Common myeloid progenitor, CD34-positive (primary cell): Measurements from ENCODE around the gene EFNA4.

Experiments
- CTCF ChIA-PET: fragments of 350-600 bp; sonication (Branson Sonifier 250); formaldehyde crosslinking; loops from one replicate; lab custom pipeline; 2021; ENCODE audit warnings: antibody characterized with exemption; lab: Charles Lee
- POLR2A ChIA-PET: fragments of 350-600 bp; sonication (Branson Sonifier 250); formaldehyde crosslinking; loops from one replicate; lab custom pipeline; 2021; ENCODE audit warnings: antibody characterized with exemption; lab: Charles Lee
- DNase-seq, 3 donors: peaks; one replicate each; pipeline versions ENCODE4 v3.0.0 to v3.0.0-alpha.2; 2013
- H3K27ac ChIP-seq, 2 experiments: 1 replicate in 1 of 2; 2 replicates in 1 of 2; pipeline ENCODE4 v1.7.0; 2013; ENCODE audit warnings: inconsistent platforms in 2 of 2, low read length in 2 of 2, mild to moderate bottlenecking in 2 of 2, low read depth in 1 of 2, moderate library complexity in 1 of 2; ENCODE audit not compliant: severe bottlenecking in 2 of 2, insufficient read depth in 1 of 2, poor library complexity in 1 of 2
- H3K27me3 ChIP-seq, 5 experiments: replicated peaks in 2 of 5; 1 replicate in 3 of 5; 2 replicates in 2 of 5; pipeline versions ENCODE4 v1.6.1 to v1.7.0; 2013; ENCODE audit warnings: low read length in 4 of 5, mild to moderate bottlenecking in 2 of 5, moderate library complexity in 2 of 5, inconsistent platforms in 1 of 5; ENCODE audit not compliant: insufficient read depth in 5 of 5, control insufficient read depth in 4 of 5
- H3K36me3 ChIP-seq, 4 experiments: 1 replicate in 2 of 4; 2 replicates in 2 of 4; pipeline versions ENCODE4 v1.6.1 to v1.7.0; 2013; ENCODE audit warnings: low read length in 3 of 4, control low read depth in 1 of 4, mild to moderate bottlenecking in 1 of 4; ENCODE audit not compliant: control insufficient read depth in 4 of 4, insufficient read depth in 4 of 4
- H3K4me1 ChIP-seq, 4 experiments: 1 replicate in 3 of 4; 2 replicates in 1 of 4; pipeline versions ENCODE4 v1.6.1 to v1.7.1; 2013; ENCODE audit warnings: low read length in 3 of 4, mild to moderate bottlenecking in 3 of 4, control low read depth in 1 of 4, inconsistent platforms in 1 of 4, moderate library complexity in 1 of 4; ENCODE audit not compliant: control insufficient read depth in 4 of 4, insufficient read depth in 4 of 4; ENCODE audit errors: control extremely low read depth in 1 of 4
- H3K4me3 ChIP-seq, 7 experiments: 1 replicate in 4 of 7; 2 replicates in 3 of 7; pipeline versions ENCODE4 v1.5.1 to v1.7.0; 2013; ENCODE audit warnings: mild to moderate bottlenecking in 7 of 7, low read length in 6 of 7, moderate library complexity in 6 of 7, inconsistent platforms in 2 of 7, low read depth in 2 of 7, control low read depth in 1 of 7; ENCODE audit not compliant: insufficient read depth in 4 of 7, control insufficient read depth in 1 of 7; ENCODE audit errors: extremely low read depth in 1 of 7
- H3K9me3 ChIP-seq, 5 experiments: 1 replicate in 4 of 5; 2 replicates in 1 of 5; pipeline versions ENCODE4 v1.6.1 to v1.7.1; 2013; ENCODE audit warnings: low read length in 4 of 5, mild to moderate bottlenecking in 2 of 5, inconsistent platforms in 1 of 5, low read depth in 1 of 5, moderate library complexity in 1 of 5; ENCODE audit not compliant: control insufficient read depth in 4 of 5, insufficient read depth in 2 of 5; ENCODE audit errors: control extremely low read depth in 1 of 5
- WGBS: methylation state at CpG from one replicate; pipeline ENCODE4 v1.1.5; 2013; ENCODE audit not compliant: insufficient coverage; 5-methylcytosine and 5-hydroxymethylcytosine counted together

Gene EFNA4

DNA sequence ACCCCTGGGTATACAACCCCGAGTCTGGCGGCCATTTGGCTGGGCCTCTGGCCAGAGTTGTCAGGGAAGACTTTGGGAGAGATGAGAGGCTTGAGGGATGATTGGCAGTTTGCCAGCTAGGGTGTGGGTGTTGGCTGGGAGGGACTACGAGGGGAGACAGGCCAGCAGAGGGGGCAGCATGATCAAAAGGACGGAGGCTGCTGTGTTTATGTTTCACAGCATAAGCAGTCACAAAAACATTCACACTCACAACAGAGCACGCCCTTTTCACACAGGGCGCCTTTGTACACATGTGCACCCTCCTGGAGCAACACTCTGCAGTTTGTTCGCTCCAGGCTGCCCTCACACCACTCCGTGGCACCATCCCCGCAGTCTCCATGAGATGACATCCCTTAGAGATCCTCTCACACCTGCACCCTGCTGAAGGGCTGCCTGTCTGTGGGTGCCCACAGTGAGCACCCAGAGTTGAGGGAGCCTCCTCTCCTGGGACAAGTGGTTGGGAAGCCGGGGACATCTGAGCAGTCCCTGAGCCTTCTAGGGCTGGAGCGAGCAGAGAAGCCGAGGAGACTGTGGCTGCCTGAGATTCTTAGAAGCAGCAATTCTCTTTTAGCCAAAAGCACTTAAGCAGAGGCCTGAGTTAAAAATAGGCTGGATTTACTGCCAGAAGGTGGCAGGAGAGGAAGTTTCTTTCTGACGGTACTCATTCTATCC is 30.5 kb downstream of the EFNA4 start:
- ChIA-PET POLR2A (no interaction called here), CTCF (interaction anchor here (0.6 to 6.8 kb wide), 9 partner anchors 9 to 77 kb away, joined by 3 to 258 read pairs (median 17); partner anchors contain the start of genes EFNA1, EFNA4, KRTCAP2 and TRIM46)

DNA sequence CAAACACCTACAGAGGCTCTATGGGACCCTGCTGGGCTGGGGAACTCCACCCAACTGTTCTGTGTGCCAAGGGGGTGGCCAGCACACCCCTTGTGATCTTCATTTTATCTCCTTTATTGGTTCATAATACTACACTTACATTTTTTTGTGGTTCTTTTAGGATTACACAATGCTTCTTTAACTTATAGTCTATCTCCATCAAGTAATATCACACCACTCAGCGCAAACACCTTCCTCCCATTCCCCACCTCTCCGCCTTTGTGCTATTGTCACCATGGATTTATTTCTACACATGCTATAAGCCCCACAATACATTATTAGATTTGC is 31.0 kb downstream of the EFNA4 start:
- H3K27ac ChIP-seq: no peak overlapping the region
- ChIA-PET POLR2A (no interaction called here), CTCF (interaction anchor here (0.7 to 6.7 kb wide), 14 partner anchors 9 to 83 kb away, joined by 3 to 79 read pairs (median 6); partner anchors contain the start of genes EFNA1, EFNA4 and KRTCAP2)
- WGBS: 54% methylated on average over 2 of the region's 2 CpGs
- peaks cover 0 to 19% (median 15%) of the 10 kb centered on the region in 4 experiments for H3K4me1 ChIP-seq
- no peaks in the 10 kb centered on the region for H3K9me3 ChIP-seq
- no peaks in the 10 kb centered on the region for H3K36me3 ChIP-seq
- H3K27me3 ChIP-seq: no peaks in the 10 kb centered on the region
- no peak overlapping the region for H3K4me3 ChIP-seq
- DNase-seq: no peak

More for the DNA sequence above, 30.5 kb downstream of the EFNA4 start:
- peak in 2 of 3 donors; percentile 70 to 74 for DNase-seq
- WGBS: 52% methylated on average over 11 of the region's 13 CpGs
- Histone ChIP-seq H3K4me1 (peaks cover 0 to 19% (median 15%) of the 10 kb centered on the region in 4 experiments), H3K9me3 (no peaks in the 10 kb centered on the region), H3K4me3 (no peak overlapping the region), H3K27me3 (no peaks in the 10 kb centered on the region), H3K36me3 (no peaks in the 10 kb centered on the region), H3K27ac (no peak overlapping the region)

DNA sequence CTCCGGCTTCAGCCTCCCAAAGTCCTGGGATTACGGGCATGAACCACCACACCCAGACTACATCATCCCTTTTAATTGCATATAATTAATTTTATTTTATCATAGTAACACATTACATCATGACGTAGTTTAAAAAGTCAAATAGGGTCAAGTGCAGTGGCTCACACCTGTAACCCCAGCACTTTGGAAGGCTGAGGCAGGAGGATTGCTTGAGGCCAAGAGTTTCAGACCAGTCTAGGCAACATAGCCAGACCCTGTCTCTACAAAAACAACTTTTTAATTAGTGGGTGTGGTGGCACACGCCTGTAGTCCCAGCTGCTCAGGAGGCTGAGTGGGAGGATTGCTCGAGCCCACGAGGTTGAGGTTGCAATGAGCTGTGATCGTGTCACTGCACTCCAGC is 35.8 kb downstream of the EFNA4 start:
- H3K4me1 ChIP-seq: peaks cover 0 to 24% (median 15%) of the 10 kb centered on the region in 4 experiments
- H3K9me3 ChIP-seq: no peaks in the 10 kb centered on the region
- H3K27me3 ChIP-seq: no peaks in the 10 kb centered on the region
- ChIA-PET CTCF (interaction anchor here (0.9 to 6.7 kb wide), 6 partner anchors 12 to 75 kb away, joined by 3 to 79 read pairs (median 6); no protein-coding TSS in a partner anchor), POLR2A (no interaction called here)
- no peak overlapping the region for H3K4me3 ChIP-seq
- no peaks in the 10 kb centered on the region for H3K36me3 ChIP-seq
- no peak for DNase-seq
- H3K27ac ChIP-seq: no peak overlapping the region
- 82% methylated on average over 5 of the region's 7 CpGs for WGBS

DNA sequence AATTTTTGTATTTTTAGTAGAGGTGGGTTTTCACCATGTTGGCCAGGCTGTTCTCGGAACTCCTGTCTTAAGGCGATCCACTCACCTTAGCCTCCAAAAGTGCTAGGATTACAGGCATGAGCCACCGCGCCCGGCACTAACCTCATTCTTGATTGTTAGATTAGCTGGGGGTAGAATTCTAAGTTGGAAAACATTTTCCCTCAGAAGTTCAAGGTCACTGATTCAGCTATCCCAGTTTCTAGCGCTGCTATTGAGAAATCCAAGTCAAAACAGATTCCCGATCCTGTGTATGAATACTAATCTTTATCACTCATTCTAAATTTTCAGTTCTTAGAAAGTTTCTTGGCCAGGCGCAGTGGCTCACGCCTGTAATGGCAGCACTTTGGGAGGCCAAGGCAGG is 39.8 kb downstream of the EFNA4 start:
- DNase-seq: no peak
- ChIA-PET CTCF (interaction anchor here (1.4 to 7.8 kb wide), 4 partner anchors 9 to 64 kb away, joined by 3 to 68 read pairs (median 9); no protein-coding TSS in a partner anchor), POLR2A (no interaction called here)

DNA sequence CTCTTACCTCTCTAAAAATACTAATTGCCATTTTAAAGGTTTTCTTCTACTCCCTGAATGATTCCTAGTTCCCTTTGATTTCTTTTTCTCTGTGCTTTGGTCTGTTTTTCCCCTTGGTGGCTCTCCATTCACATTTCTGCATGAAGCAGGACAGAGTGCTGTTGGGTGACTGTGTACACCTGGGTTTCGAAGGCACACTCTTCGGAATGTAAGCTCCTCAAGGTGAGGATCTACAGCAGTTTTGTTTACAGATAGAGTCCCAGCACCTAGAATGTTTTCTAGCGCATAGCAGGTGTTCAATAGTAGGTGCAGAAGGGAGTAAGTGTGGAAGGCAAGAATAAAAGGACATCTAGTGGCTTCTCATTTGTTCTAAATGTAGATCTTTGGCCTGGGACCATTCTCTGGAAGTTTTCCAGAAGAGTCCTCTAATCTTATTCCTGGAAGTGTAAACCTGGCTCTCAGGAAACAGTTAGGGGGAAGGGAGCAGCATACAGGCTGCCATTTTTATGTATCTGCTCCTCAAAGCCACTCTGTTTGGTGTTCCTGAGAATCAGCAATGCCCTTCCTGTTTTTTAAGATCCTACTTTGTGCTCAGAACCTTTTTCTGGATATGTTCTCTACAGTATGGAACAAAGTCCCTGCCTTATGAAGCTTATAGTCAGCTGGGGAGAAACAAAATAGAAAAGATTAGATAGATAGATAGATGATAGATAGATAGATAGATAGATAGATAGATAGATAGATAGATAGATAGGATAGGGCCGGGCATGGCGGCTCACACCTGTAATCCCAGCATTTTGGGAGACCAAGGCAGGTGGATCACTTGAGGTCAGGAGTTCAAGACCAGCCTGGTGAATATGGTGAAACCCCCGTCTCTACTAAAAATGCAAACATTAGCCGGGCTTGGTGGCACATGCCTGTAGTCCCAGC is 41.3 kb downstream of the EFNA4 start:
- no peak overlapping the region for H3K4me3 ChIP-seq
- WGBS: 100% methylated on average over 7 of the region's 7 CpGs
- H3K27ac ChIP-seq: no peak overlapping the region
- peaks cover 0 to 20% (median 13%) of the 10 kb centered on the region in 4 experiments for H3K4me1 ChIP-seq
- no peak for DNase-seq
- ChIA-PET CTCF (interaction anchor here (1.4 to 7.8 kb wide), 5 partner anchors 9 to 68 kb away, joined by 4 to 68 read pairs (median 14); partner anchors contain the start of gene KRTCAP2), POLR2A (no interaction called here)
- no peaks in the 10 kb centered on the region for H3K36me3 ChIP-seq
- H3K27me3 ChIP-seq: no peaks in the 10 kb centered on the region
- no peaks in the 10 kb centered on the region for H3K9me3 ChIP-seq

More for the DNA sequence above, 39.8 kb downstream of the EFNA4 start:
- Histone ChIP-seq H3K4me1 (peaks cover 0 to 20% (median 13%) of the 10 kb centered on the region in 4 experiments), H3K36me3 (no peaks in the 10 kb centered on the region), H3K4me3 (no peak overlapping the region), H3K27ac (no peak overlapping the region), H3K9me3 (no peaks in the 10 kb centered on the region), H3K27me3 (no peaks in the 10 kb centered on the region)
- 91% methylated on average over 6 of the region's 9 CpGs for WGBS

DNA sequence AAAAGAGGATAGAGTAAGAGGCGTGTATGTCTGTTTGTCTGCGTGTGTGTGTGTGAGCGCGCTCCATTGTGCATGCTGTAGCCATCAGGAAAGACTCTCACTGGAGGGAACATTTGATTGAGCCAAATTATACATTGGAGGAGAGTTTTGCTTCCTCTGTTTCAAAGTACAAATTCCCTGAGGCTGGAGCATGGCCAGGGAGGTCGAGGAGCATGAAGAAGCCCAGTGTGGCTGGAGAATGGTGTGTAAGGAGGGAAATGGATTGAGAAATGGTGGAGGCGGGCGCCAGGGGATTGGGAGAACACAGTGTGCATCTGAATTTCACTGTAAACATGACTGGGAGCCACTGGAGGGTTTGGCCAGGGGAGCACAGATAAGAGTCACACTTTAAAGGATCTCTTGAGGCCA is 42.1 kb downstream of the EFNA4 start:
- CTCF ChIA-PET: interaction anchor here (0.5 to 7.8 kb wide), 5 partner anchors 9 to 361 kb away, joined by 3 to 68 read pairs (median 7); partner anchors contain the start of gene KRTCAP2
- WGBS: 94% methylated on average over 6 of the region's 7 CpGs
- POLR2A ChIA-PET: no interaction called here

More for the DNA sequence above, 42.1 kb downstream of the EFNA4 start:
- no peak overlapping the region for H3K27ac ChIP-seq
- no peaks in the 10 kb centered on the region for H3K9me3 ChIP-seq
- H3K36me3 ChIP-seq: no peaks in the 10 kb centered on the region
- no peaks in the 10 kb centered on the region for H3K27me3 ChIP-seq
- H3K4me3 ChIP-seq: no peak overlapping the region
- DNase-seq: no peak
- peaks cover 0 to 21% (median 16%) of the 10 kb centered on the region in 4 experiments for H3K4me1 ChIP-seq
